K562 (cell line): ENCODE data around the gene CUL1. TPM values are rescaled to one million over a fixed set of nuclear protein-coding genes. Genes with fewer than 3 reads are reported as not detected.

Experiments
- ATAC-seq: fragments of 200-7000 bp; cut with Tn5 transposase; 3 replicates; pipeline ENCODE4 v1.9.1; 2020; ENCODE audit warnings: moderate library complexity
- BruUV-seq: library from RNA; stranded (reverse); fragments of 400-500 nt; replicated peaks from 2 replicates; lab custom pipeline; 2021; lab: Mats Ljungman, UMichigan
- CTCF ChIA-PET: fragments of 300-600 bp; formaldehyde crosslinking; extraction: SDS; loops from one replicate; lab custom pipeline; 2021; ENCODE audit warnings: low intra/inter-chr PET ratio; lab: Yijun Ruan, JAX
- POLR2A ChIA-PET: fragments of 300-600, 350-650 bp; sonication (Branson Sonifier 250); formaldehyde crosslinking; extraction: SDS; loops from one replicate; lab custom pipeline; 2021; ENCODE audit warnings: antibody characterized with exemption, inconsistent platforms; lab: Yijun Ruan, JAX
- DNase-seq, 4 experiments: peaks; one replicate each; pipeline versions ENCODE4 v3.0.0 to v3.0.0-alpha.2; 2011 to 2018; ENCODE audit warnings: low spot score in 3 of 4, mixed read lengths in 3 of 4; ENCODE audit errors: extremely low read depth in 1 of 4
- FAIRE-seq: peaks from 2 replicates; lab custom pipeline; 2011; peaks lifted over from hg19 to GRCh38; lab: Jason Lieb, UNC
- H2AFZ ChIP-seq: 2 replicates; pipeline ENCODE4 v1.6.0; 2011; ENCODE audit warnings: low read depth, low read length, control low read depth, inconsistent platforms
- H3K27ac ChIP-seq: fragments of 200-600 bp; 3 replicates; pipeline ENCODE4 v1.8.0; 2011; ENCODE audit warnings: low read depth, mild to moderate bottlenecking, control low read depth, inconsistent platforms, low read length, moderate library complexity, mixed read lengths; ENCODE audit errors: extremely low read depth
- H3K27me3 ChIP-seq, 2 experiments: fragments of 300-600 bp in 1 of 2; 2 replicates in 1 of 2; 3 replicates in 1 of 2; pipeline versions ENCODE4 v1.6.0 to v1.8.0; 2011; ENCODE audit warnings: inconsistent platforms in 2 of 2, low read length in 2 of 2, mild to moderate bottlenecking in 1 of 2, mixed read lengths in 1 of 2, moderate library complexity in 1 of 2; ENCODE audit not compliant: control insufficient read depth in 2 of 2, insufficient read depth in 2 of 2
- H3K36me3 ChIP-seq: fragments of 300-600 bp; 3 replicates; pipeline ENCODE4 v1.8.0; 2011; ENCODE audit warnings: mild to moderate bottlenecking, low read length, inconsistent platforms; ENCODE audit not compliant: control insufficient read depth, insufficient read depth
- H3K4me1 ChIP-seq, 2 experiments: fragments of 200-600 bp in 1 of 2; replicated peaks in 1 of 2; 2 replicates in 1 of 2; 3 replicates in 1 of 2; pipeline versions ENCODE4 v1.5.1 to v1.8.0; 2011; ENCODE audit warnings: inconsistent platforms in 2 of 2, low read length in 2 of 2, mild to moderate bottlenecking in 1 of 2, mixed read lengths in 1 of 2, moderate library complexity in 1 of 2; ENCODE audit not compliant: control insufficient read depth in 2 of 2, insufficient read depth in 2 of 2
- H3K4me2 ChIP-seq: 2 replicates; pipeline ENCODE4 v1.6.1; 2011; ENCODE audit warnings: low read length, control low read depth, inconsistent platforms, mixed read lengths; ENCODE audit not compliant: insufficient read depth
- H3K4me3 ChIP-seq: fragments of 200-600 bp; sonication (generic), shearing (Covaris generic); 2 replicates; pipeline ENCODE4 v1.5.1; 2016; ENCODE audit warnings: control low read depth, inconsistent platforms
- H3K79me2 ChIP-seq: fragments of 200-600 bp; 3 replicates; pipeline ENCODE4 v1.8.0; 2011; ENCODE audit warnings: low read length, inconsistent platforms; ENCODE audit not compliant: control insufficient read depth, insufficient read depth
- H3K9ac ChIP-seq, 2 experiments: 2 replicates each; pipeline versions ENCODE4 v1.6.0 to v1.6.1; 2011; ENCODE audit warnings: low read depth in 2 of 2, low read length in 2 of 2, control low read depth in 1 of 2, inconsistent platforms in 1 of 2, mild to moderate bottlenecking in 1 of 2, mixed read lengths in 1 of 2; ENCODE audit not compliant: insufficient read depth in 1 of 2
- H3K9me1 ChIP-seq: one replicate; pipeline ENCODE4 v1.6.0; 2011; ENCODE audit warnings: inconsistent platforms, mild to moderate bottlenecking, low read length, moderate library complexity; ENCODE audit not compliant: control insufficient read depth, insufficient read depth
- H3K9me3 ChIP-seq: replicated peaks from 2 replicates; pipeline ENCODE4 v1.5.1; 2011; ENCODE audit warnings: low read depth, low read length, inconsistent platforms; ENCODE audit not compliant: control insufficient read depth, insufficient read depth
- H4K20me1 ChIP-seq: replicated peaks from 2 replicates; pipeline ENCODE4 v1.6.1; 2011; ENCODE audit warnings: low read length, inconsistent platforms, mixed read lengths; ENCODE audit not compliant: control insufficient read depth, insufficient read depth
- HEY1 ChIP-seq: fragments of 250-450 bp; sonication (Bioruptor Pico); IDR thresholded peaks from 2 replicates; pipeline ENCODE4 v1.5.0; 2020; ENCODE audit warnings: mild to moderate bottlenecking, moderate library complexity, borderline replicate concordance
- HNRNPK ChIP-seq: fragments of 200-400 bp; formaldehyde crosslinking; IDR thresholded peaks from one replicate; pipeline ENCODE4 v1.6.1; 2018; ENCODE audit warnings: mild to moderate bottlenecking, low read depth, low read length; ENCODE audit not compliant: poor library complexity, severe bottlenecking
- LEF1 ChIP-seq: fragments of 450-650 bp; IDR thresholded peaks from 2 replicates; pipeline ENCODE4 v1.6.1; 2016; ENCODE audit warnings: mild to moderate bottlenecking
- NONO ChIP-seq, 2 experiments: fragments of 200-400 bp in 1 of 2; fragments of 450-650 bp in 1 of 2; formaldehyde crosslinking in 1 of 2; IDR thresholded peaks; 2 replicates each; pipeline ENCODE4 v1.6.1; 2017; ENCODE audit warnings: low read depth in 2 of 2, mild to moderate bottlenecking in 2 of 2, moderate library complexity in 2 of 2, low read length in 1 of 2
- PHF20 ChIP-seq: fragments of 450-650 bp; IDR thresholded peaks from 2 replicates; pipeline ENCODE4 v1.6.1; 2018; ENCODE audit not compliant: partially characterized antibody
- POLR2G ChIP-seq: fragments of 200-400 bp; formaldehyde crosslinking; IDR thresholded peaks from 2 replicates; pipeline ENCODE4 v1.6.1; 2017; ENCODE audit warnings: low read depth, mild to moderate bottlenecking, antibody characterized with exemption, low read length, moderate library complexity
- PTRF ChIP-seq: fragments of 450-650 bp; IDR thresholded peaks from 2 replicates; pipeline ENCODE4 v1.6.1; 2016; ENCODE audit warnings: mild to moderate bottlenecking, missing genetic modification characterization, missing compliant biosample characterization
- SREBF2 ChIP-seq: sonication (generic); formaldehyde crosslinking; IDR thresholded peaks from 2 replicates; pipeline ENCODE4 v1.4.0; 2020; ENCODE audit warnings: mild to moderate bottlenecking, missing genetic modification reagents
- TRIM24 ChIP-seq, 2 experiments: fragments of 450-650 bp; IDR thresholded peaks; 2 replicates each; pipeline ENCODE4 v1.6.1; 2016
- ZBTB17 ChIP-seq: fragments of 450-650 bp; formaldehyde crosslinking; IDR thresholded peaks from 2 replicates; pipeline ENCODE4 v1.4.0; 2020; ENCODE audit warnings: mild to moderate bottlenecking
- ZNF140 ChIP-seq: fragments of 250-450 bp; sonication (Bioruptor Pico); IDR thresholded peaks from 2 replicates; pipeline ENCODE4 v1.8.0; 2021; ENCODE audit warnings: moderate library complexity, mild to moderate bottlenecking, inconsistent platforms
- ZNF586 ChIP-seq: fragments of 450-650 bp; formaldehyde crosslinking; conservative IDR thresholded peaks from 2 replicates; pipeline ENCODE4 v1.4.0; 2020; ENCODE audit warnings: mild to moderate bottlenecking, moderate library complexity
- WGBS: fragments of 100-300 bp; shearing (Covaris generic); methylation state at CpG from one replicate; pipeline ENCODE4 v1.1.6; 2016; ENCODE audit warnings: low coverage, mixed read lengths; ENCODE audit not compliant: insufficient coverage; ENCODE audit errors: missing lambda C conversion rate; 5-methylcytosine and 5-hydroxymethylcytosine counted together
- in situ Hi-C: fragments of 300-500 bp; cut with MboI; formaldehyde crosslinking; loops from 4 replicates; pipeline ENCODE4 v1.15.0; 2018; ENCODE audit warnings: inconsistent platforms, mixed read lengths
- intact Hi-C: fragments of 100-400 bp; cut with micrococcal nuclease; formaldehyde crosslinking; loops from 2 replicates; pipeline ENCODE4 v1.14.2; 2022
- polyA plus RNA-seq, 8 experiments: library from polyadenylated mRNA; depleted of rRNA in 4 of 8; stranded (reverse) in 5 of 8; unstranded in 3 of 8; fragments of >200 nt; fragmentation: Nextera tagmentation in 2 of 8; fragmentation: Illumina TruSeq in 1 of 8; extraction: Ambion mirVana in 2 of 8; extraction: Trizol in 1 of 8; gene quantifications; 2 replicates each; pipeline versions ENCODE4 v1.2.1 to v1.2.3, GENCODE V29; 2011 to 2014; ENCODE audit warnings: inconsistent platforms in 1 of 8, missing spikeins in 1 of 8
- total RNA-seq, 7 experiments: library from RNA; depleted of rRNA in 6 of 7; stranded (reverse); fragments of >200 nt in 6 of 7; fragmentation: Illumina TruSeq in 2 of 7; extraction: Trizol in 2 of 7; gene quantifications; 2 replicates each; pipeline versions ENCODE4 v1.2.1 to v1.2.3, GENCODE V29; 2011 to 2021; ENCODE audit warnings: low replicate concordance in 1 of 7
- TF ChIP-seq, protein P1 (sequence below): sonication (generic); formaldehyde crosslinking; IDR thresholded peaks from 2 replicates; pipeline ENCODE4 v1.8.1; 2023; ENCODE audit warnings: mild to moderate bottlenecking, missing genetic modification reagents
- TF ChIP-seq, protein P2 (sequence below): fragments of 250-450 bp; sonication (Bioruptor Pico); IDR thresholded peaks from 2 replicates; pipeline ENCODE4 v1.8.0; 2022; ENCODE audit warnings: inconsistent platforms, mild to moderate bottlenecking, moderate library complexity, borderline replicate concordance
- TF ChIP-seq, protein P3 (sequence below): fragments of 250-450 bp; sonication (Bioruptor Pico); IDR thresholded peaks from 2 replicates; pipeline ENCODE4 v1.8.0; 2022; ENCODE audit warnings: inconsistent platforms
- TF ChIP-seq, protein P4 (sequence below): fragments of 450-650 bp; IDR thresholded peaks from 2 replicates; pipeline ENCODE4 v1.6.1; 2018; ENCODE audit warnings: mild to moderate bottlenecking, low read depth; ENCODE audit not compliant: partially characterized antibody

Gene CUL1
- total and polyA plus RNA-seq, 9 of the 15 experiments (the other 6 are each of a cell fraction or from before 2014, with no cell fraction given): 31.5 to 107 (median 96.5) TPM

DNA sequence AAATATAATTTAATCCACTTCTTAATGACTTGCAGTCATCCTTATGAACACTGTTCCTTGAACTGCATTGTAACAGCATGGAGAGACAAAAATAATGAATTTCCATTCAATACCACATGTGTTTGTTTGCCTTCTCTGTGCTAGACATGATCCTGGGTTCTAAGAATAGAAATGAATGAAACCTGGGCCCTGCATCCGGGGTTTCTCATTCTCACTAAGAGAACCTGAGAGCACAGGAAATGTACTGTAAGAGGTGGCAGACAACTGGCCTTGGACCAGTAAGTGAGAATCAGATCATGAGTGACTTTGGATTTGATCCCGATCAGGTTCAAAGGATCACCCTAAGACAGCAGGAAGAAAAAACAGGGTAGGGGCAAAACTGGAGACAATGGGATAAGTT is 37.2 kb upstream of the CUL1 start:
- Histone ChIP-seq H3K36me3 (no peaks in the 10 kb centered on the region), H3K9me1 (no peaks in the 10 kb centered on the region), H2AFZ (no peak overlapping the region), H3K4me3 (no peak overlapping the region), H3K79me2 (no peaks in the 10 kb centered on the region), H3K27ac (no peak overlapping the region), H3K4me1 (no peaks in the 10 kb centered on the region), H3K9ac (no peak overlapping the region), H3K4me2 (no peak overlapping the region), H3K9me3 (no peaks in the 10 kb centered on the region), H3K27me3 (peaks cover 24 to 35% of the 10 kb centered on the region in 2 experiments), H4K20me1 (no peaks in the 10 kb centered on the region)
- FAIRE-seq: no peak
- in situ Hi-C loops (no loop called here), intact Hi-C loops (no loop called here)
- CTCF ChIA-PET: no interaction called here
- POLR2A ChIA-PET: interaction anchor here (1.4 kb wide), 1 partner anchor 7 kb away, joined by 5 read pairs; no protein-coding TSS in a partner anchor
- BruUV-seq: no TSS peak
- no peak for DNase-seq
- 12% methylated on average over 2 of the region's 2 CpGs for WGBS
- TF ChIP-seq TRIM24 (IDR thresholded peaks at IDR 0.05): no peak
- no peak for TF ChIP-seq PTRF (tag)
- no peak for TF ChIP-seq ZBTB17 (CRISPR knock-in tag)
- TF ChIP-seq, protein P1, sequence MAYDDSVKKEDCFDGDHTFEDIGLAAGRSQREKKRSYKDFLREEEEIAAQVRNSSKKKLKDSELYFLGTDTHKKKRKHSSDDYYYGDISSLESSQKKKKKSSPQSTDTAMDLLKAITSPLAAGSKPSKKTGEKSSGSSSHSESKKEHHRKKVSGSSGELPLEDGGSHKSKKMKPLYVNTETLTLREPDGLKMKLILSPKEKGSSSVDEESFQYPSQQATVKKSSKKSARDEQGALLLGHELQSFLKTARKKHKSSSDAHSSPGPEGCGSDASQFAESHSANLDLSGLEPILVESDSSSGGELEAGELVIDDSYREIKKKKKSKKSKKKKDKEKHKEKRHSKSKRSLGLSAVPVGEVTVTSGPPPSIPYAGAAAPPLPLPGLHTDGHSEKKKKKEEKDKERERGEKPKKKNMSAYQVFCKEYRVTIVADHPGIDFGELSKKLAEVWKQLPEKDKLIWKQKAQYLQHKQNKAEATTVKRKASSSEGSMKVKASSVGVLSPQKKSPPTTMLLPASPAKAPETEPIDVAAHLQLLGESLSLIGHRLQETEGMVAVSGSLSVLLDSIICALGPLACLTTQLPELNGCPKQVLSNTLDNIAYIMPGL (CRISPR knock-in tag): no peak
- TF ChIP-seq, protein P2, sequence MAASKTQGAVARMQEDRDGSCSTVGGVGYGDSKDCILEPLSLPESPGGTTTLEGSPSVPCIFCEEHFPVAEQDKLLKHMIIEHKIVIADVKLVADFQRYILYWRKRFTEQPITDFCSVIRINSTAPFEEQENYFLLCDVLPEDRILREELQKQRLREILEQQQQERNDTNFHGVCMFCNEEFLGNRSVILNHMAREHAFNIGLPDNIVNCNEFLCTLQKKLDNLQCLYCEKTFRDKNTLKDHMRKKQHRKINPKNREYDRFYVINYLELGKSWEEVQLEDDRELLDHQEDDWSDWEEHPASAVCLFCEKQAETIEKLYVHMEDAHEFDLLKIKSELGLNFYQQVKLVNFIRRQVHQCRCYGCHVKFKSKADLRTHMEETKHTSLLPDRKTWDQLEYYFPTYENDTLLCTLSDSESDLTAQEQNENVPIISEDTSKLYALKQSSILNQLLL (CRISPR knock-in tag): no peak
- TF ChIP-seq ZNF140 (CRISPR knock-in tag): no peak
- TF ChIP-seq HNRNPK: no peak
- TF ChIP-seq, protein P3, sequence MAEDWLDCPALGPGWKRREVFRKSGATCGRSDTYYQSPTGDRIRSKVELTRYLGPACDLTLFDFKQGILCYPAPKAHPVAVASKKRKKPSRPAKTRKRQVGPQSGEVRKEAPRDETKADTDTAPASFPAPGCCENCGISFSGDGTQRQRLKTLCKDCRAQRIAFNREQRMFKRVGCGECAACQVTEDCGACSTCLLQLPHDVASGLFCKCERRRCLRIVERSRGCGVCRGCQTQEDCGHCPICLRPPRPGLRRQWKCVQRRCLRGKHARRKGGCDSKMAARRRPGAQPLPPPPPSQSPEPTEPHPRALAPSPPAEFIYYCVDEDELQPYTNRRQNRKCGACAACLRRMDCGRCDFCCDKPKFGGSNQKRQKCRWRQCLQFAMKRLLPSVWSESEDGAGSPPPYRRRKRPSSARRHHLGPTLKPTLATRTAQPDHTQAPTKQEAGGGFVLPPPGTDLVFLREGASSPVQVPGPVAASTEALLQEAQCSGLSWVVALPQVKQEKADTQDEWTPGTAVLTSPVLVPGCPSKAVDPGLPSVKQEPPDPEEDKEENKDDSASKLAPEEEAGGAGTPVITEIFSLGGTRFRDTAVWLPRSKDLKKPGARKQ (CRISPR knock-in tag): no peak
- TF ChIP-seq HEY1 (CRISPR knock-in tag): no peak
- no peak for TF ChIP-seq POLR2G
- no peak for TF ChIP-seq SREBF2 (CRISPR knock-in tag)
- TF ChIP-seq ZNF586 (CRISPR knock-in tag): no peak
- no peak for TF ChIP-seq PHF20
- no peak for TF ChIP-seq NONO (IDR thresholded peaks at IDR 0.05; ENCODE audit: low read depth in 2 of 2, low read length in 1 of 2)
- TF ChIP-seq, protein P4, sequence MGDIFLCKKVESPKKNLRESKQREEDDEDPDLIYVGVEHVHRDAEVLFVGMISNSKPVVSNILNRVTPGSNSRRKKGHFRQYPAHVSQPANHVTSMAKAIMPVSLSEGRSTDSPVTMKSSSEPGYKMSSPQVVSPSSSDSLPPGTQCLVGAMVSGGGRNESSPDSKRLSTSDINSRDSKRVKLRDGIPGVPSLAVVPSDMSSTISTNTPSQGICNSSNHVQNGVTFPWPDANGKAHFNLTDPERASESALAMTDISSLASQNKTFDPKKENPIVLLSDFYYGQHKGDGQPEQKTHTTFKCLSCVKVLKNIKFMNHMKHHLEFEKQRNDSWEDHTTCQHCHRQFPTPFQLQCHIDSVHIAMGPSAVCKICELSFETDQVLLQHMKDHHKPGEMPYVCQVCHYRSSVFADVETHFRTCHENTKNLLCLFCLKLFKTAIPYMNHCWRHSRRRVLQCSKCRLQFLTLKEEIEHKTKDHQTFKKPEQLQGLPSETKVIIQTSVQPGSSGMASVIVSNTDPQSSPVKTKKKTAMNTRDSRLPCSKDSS: no peak
- TF ChIP-seq LEF1: no peak
- ATAC-seq: no peak
